Adipose tissue (tissue), 3 donors: ENCODE results near the gene IL11. TPM values are rescaled to one million over a fixed set of nuclear protein-coding genes. Genes with fewer than 3 reads are reported as not detected.

Experiments
- H3K27ac ChIP-seq: one replicate; pipeline ENCODE4 v1.5.1; 2013; ENCODE audit warnings: low read depth, low read length
- WGBS, 3 donors: extraction: QIAGEN DNeasy Blood & Tissue Kit; methylation state at CpG; one replicate each; pipeline ENCODE4 v1.1.7; 2013; 5-methylcytosine and 5-hydroxymethylcytosine counted together
- polyA plus RNA-seq, 3 donors: library from polyadenylated mRNA; stranded (reverse); fragments of 200-250 nt; gene quantifications; one replicate each; pipeline ENCODE4 v1.2.3, GENCODE V29; 2013
- donor health status: healthy with polysubstance abuse.
- donor health status: Bipolar disorder and iron deficiency.
- donor health status: healthy.

IL11 gene
- polyA plus RNA-seq, 3 donors, result 0.28 to 1.7 TPM; not detected in 1

- 69 to 79% (median 73%) methylated on average over 18 of the region's 18 CpGs for WGBS, 3 donors
- no peak overlapping the region for H3K27ac ChIP-seq
These were observed 22.8 kb upstream of the IL11 start for GRCh38 chr19:55392820-55393761.

GRCh38 chr19:55391702-55392615 is 21.7 kb upstream of the IL11 start:
- no peak overlapping the region for H3K27ac ChIP-seq
- 81 to 87% (median 84%) methylated on average over 18 of the region's 18 CpGs for WGBS, 3 donors

GRCh38 chr19:55391191-55391670 is 21.0 kb upstream of the IL11 start:
- no peak overlapping the region for H3K27ac ChIP-seq

GRCh38 chr19:55390461-55390880 is 20.2 kb upstream of the IL11 start:
- no peak overlapping the region for H3K27ac ChIP-seq
- 73 to 80% (median 78%) methylated on average over 7 of the region's 7 CpGs for WGBS, 3 donors

More at GRCh38 chr19:55391191-55391670, 21.0 kb upstream of the IL11 start:
- 74 to 88% (median 76%) methylated on average over 12 of the region's 12 CpGs for WGBS, 3 donors

GRCh38 chr19:55389386-55390317 is 19.4 kb upstream of the IL11 start:
- no peak overlapping the region for H3K27ac ChIP-seq
- 81 to 88% (median 83%) methylated on average over 20 to 21 of the region's 21 CpGs for WGBS, 3 donors

GRCh38 chr19:55387736-55388497 is 17.7 kb upstream of the IL11 start:
- 78 to 88% (median 88%) methylated on average over 24 of the region's 24 CpGs for WGBS, 3 donors
- H3K27ac ChIP-seq, result no peak overlapping the region

- 2 to 3% (median 2%) methylated on average over 33 of the region's 33 CpGs for WGBS, 3 donors
- no peak overlapping the region for H3K27ac ChIP-seq
These were observed 16.3 kb upstream of the IL11 start for GRCh38 chr19:55386493-55386971.

GRCh38 chr19:55385724-55386492 is 15.6 kb upstream of the IL11 start, which contains the start of gene RPL28:
Gene RPL28 (plus strand): TSS chr19:55385932. CDS start chr19:55386358, 426 bp downstream.
- 0 to 1% (median 1%) methylated on average over 65 to 68 of the region's 68 CpGs for WGBS, 3 donors
- peak within 1 kb of the TSS; percentile 12 for H3K27ac ChIP-seq

- H3K27ac ChIP-seq, result peak overlapping the region; percentile 12
These were observed 14.9 kb upstream of the IL11 start for GRCh38 chr19:55384920-55385723.

GRCh38 chr19:55384131-55384919 is 14.1 kb upstream of the IL11 start, which contains the start of gene TMEM238:
Gene TMEM238 (minus strand): TSS chr19:55384292. CDS start chr19:55384259, 33 bp downstream.
- WGBS, 3 donors, result 11 to 17% (median 16%) methylated on average over 71 to 72 of the region's 72 CpGs
- H3K27ac ChIP-seq, result peak within 1 kb of the TSS; percentile 12

More at GRCh38 chr19:55384920-55385723, 14.9 kb upstream of the IL11 start:
- 2 to 7% (median 6%) methylated on average over 34 of the region's 34 CpGs for WGBS, 3 donors

- 4% methylated on average over 74 to 88 of the region's 88 CpGs for WGBS, 3 donors
These were observed 13.2 kb upstream of the IL11 start for GRCh38 chr19:55383279-55384130.

GRCh38 chr19:55382522-55383054 is 12.3 kb upstream of the IL11 start:
- H3K27ac ChIP-seq, result no peak overlapping the region
- 88 to 100% (median 97%) methylated on average over 3 of the region's 3 CpGs for WGBS, 3 donors

More at GRCh38 chr19:55383279-55384130, 13.2 kb upstream of the IL11 start:
- H3K27ac ChIP-seq, result no peak overlapping the region

- H3K27ac ChIP-seq, result no peak overlapping the region
- WGBS, 3 donors, result 97 to 100% (median 98%) methylated on average over 5 of the region's 5 CpGs
These were observed 11.8 kb upstream of the IL11 start for GRCh38 chr19:55382013-55382412.
